Measurements from ENCODE around the gene SLC8A1. TPM values are rescaled to one million over a fixed set of nuclear protein-coding genes. Genes with fewer than 3 reads are reported as not detected.

SLC8A1 gene
- total RNA-seq, 1 experiment from 2014 or later: 1.7 TPM

- no peaks in the 10 kb centered on the region for H3K36me3 Mint-ChIP-seq (ENCODE audit: insufficient read depth in 1 of 3, low read depth in 3 of 3)
- H3K4me3 Mint-ChIP-seq: no peak overlapping the region
- Histone ChIP-seq H4K8ac (replicated peaks; ENCODE audit: insufficient read length, low read depth, low read length) (no peak overlapping the region), H2BK15ac (ENCODE audit: low read depth, low read length) (no peak overlapping the region), H2AFZ (ENCODE audit: low read length) (no peak overlapping the region), H3K18ac (ENCODE audit: insufficient read length, low read depth, low read length) (no peak overlapping the region), H2BK120ac (ENCODE audit: low read depth, low read length, poor library complexity, severe bottlenecking) (no peak overlapping the region), H2AK5ac (ENCODE audit: insufficient read length, low read length) (no peak overlapping the region), H3K56ac (ENCODE audit: insufficient read length, low read depth, low read length) (no peak overlapping the region), H3K79me1 (ENCODE audit: insufficient read depth, low read depth, low read length, poor library complexity, severe bottlenecking) (no peaks in the 10 kb centered on the region), H2BK20ac (ENCODE audit: low read depth, low read length, poor library complexity, severe bottlenecking) (no peak overlapping the region), H2BK12ac (ENCODE audit: insufficient read length, low read depth, low read length) (no peak overlapping the region), H3K14ac (ENCODE audit: insufficient read depth, low read length) (no peak overlapping the region), H3T11ph (ENCODE audit: low read length) (no peak overlapping the region), H4K5ac (ENCODE audit: insufficient read length, low read depth, low read length) (no peak overlapping the region), H3K79me2 (ENCODE audit: insufficient read depth, low read length) (no peaks in the 10 kb centered on the region), H4K20me1 (ENCODE audit: control insufficient read depth, insufficient read depth, insufficient read length) (no peaks in the 10 kb centered on the region), H2BK5ac (ENCODE audit: insufficient read length, low read length) (no peak overlapping the region), H3K4me1 (ENCODE audit: insufficient read depth, low read length) (no peaks in the 10 kb centered on the region), H4K91ac (ENCODE audit: insufficient read length, low read depth, low read length) (no peak overlapping the region), H3K27ac (ENCODE audit: insufficient read length, low read depth, low read length) (no peak overlapping the region), H3K9me3 (ENCODE audit: control insufficient read depth, low read depth, low read length) (no peaks in the 10 kb centered on the region), H3K4me2 (ENCODE audit: insufficient read depth, insufficient read length, low read length) (no peak overlapping the region), H3K23me2 (ENCODE audit: insufficient read length, low read depth, low read length, poor library complexity, severe bottlenecking) (no peaks in the 10 kb centered on the region), H3K23ac (ENCODE audit: insufficient read length, low read depth, low read length) (no peak overlapping the region), H3K9ac (ENCODE audit: extremely low read depth, insufficient read length, low read length) (no peak overlapping the region), H3K4ac (ENCODE audit: low read depth, low read length) (no peak overlapping the region), H3K27me3 (ENCODE audit: insufficient read depth, low read length) (no peaks in the 10 kb centered on the region)
- no peaks in the 10 kb centered on the region for H3K4me1 Mint-ChIP-seq
- DNase-seq: no peak
- H3K9me3 Mint-ChIP-seq: peaks cover 0 to 2% of the 10 kb centered on the region in 2 experiments; a peak in 1 of 5 replicates
- H3K27me3 Mint-ChIP-seq (ENCODE audit: low read depth): no peaks in the 10 kb centered on the region
- H3K27ac Mint-ChIP-seq: no peak overlapping the region
- no peak for TF ChIP-seq CTCF (conservative IDR thresholded peaks at IDR 0.05)
Measured at GRCh38 chr2:40497251-40497859, 45.5 kb upstream of the SLC8A1 start.

All from H9 (cell line).